PC-3 (cell line): ENCODE data around the gene PDGFC. TPM values are rescaled to one million over a fixed set of nuclear protein-coding genes. Genes with fewer than 3 reads are reported as not detected.

ENCODE experiments used
- ATAC-seq: fragments of 200-7000 bp; cut with Tn5 transposase; 2 replicates; pipeline ENCODE4 v1.9.1; 2020; ENCODE audit warnings: mild to moderate bottlenecking, moderate library complexity
- BruUV-seq: library from RNA; stranded (reverse); fragments of 400-500 nt; replicated peaks from 2 replicates; lab custom pipeline; 2021; lab: Mats Ljungman, UMichigan
- CTCF ChIA-PET: fragments of 300-600 bp; sonication (Branson Sonifier 250); formaldehyde crosslinking; loops from one replicate; lab custom pipeline; 2022; ENCODE audit warnings: antibody characterized with exemption; lab: Charles Lee
- POLR2A ChIA-PET: fragments of 300-600 bp; sonication (Branson Sonifier 250); formaldehyde crosslinking; loops from one replicate; lab custom pipeline; 2022; ENCODE audit warnings: antibody characterized with exemption; ENCODE audit not compliant: unreplicated experiment; lab: Charles Lee
- DNase-seq: peaks from one replicate; pipeline ENCODE4 v3.0.0-alpha.2; 2015
- H2AFZ ChIP-seq: fragments of 300-600 bp; sonication (generic); 2 replicates; pipeline ENCODE4 v1.6.0; 2016; ENCODE audit warnings: antibody characterized with exemption, low read length
- H3F3A ChIP-seq: fragments of 300-600 bp; sonication (generic); one replicate; pipeline ENCODE4 v1.6.0; 2017; ENCODE audit warnings: antibody characterized with exemption, low read length, control low read depth, mild to moderate bottlenecking; ENCODE audit not compliant: unreplicated experiment
- H3K27ac ChIP-seq: fragments of 300-600 bp; sonication (generic); 2 replicates; pipeline ENCODE4 v1.5.1; 2016; ENCODE audit warnings: mild to moderate bottlenecking, low read length
- H3K27me3 ChIP-seq: fragments of 300-600 bp; sonication (generic); 2 replicates; pipeline ENCODE4 v1.6.1; 2016; ENCODE audit warnings: low read length, mixed read lengths
- H3K36me3 ChIP-seq: fragments of 300-600 bp; sonication (generic); 2 replicates; pipeline ENCODE4 v1.6.1; 2016; ENCODE audit warnings: low read depth, mixed run types, low read length, mixed read lengths
- H3K4me1 ChIP-seq: fragments of 300-600 bp; sonication (generic); 2 replicates; pipeline ENCODE4 v1.5.1; 2016; ENCODE audit warnings: low read length; ENCODE audit not compliant: insufficient read depth
- H3K4me2 ChIP-seq: fragments of 300-600 bp; sonication (generic); 2 replicates; pipeline ENCODE4 v1.6.0; 2016; ENCODE audit warnings: low read length
- H3K4me3 ChIP-seq: fragments of 300-600 bp; sonication (generic); 2 replicates; pipeline ENCODE4 v1.5.1; 2016; ENCODE audit warnings: mild to moderate bottlenecking, low read length, mixed read lengths
- H3K79me2 ChIP-seq: fragments of 300-600 bp; sonication (generic); 2 replicates; pipeline ENCODE4 v1.6.1; 2017; ENCODE audit warnings: low read length, mixed read lengths
- H3K9ac ChIP-seq: fragments of 300-600 bp; sonication (generic); 2 replicates; pipeline ENCODE4 v1.6.0; 2016; ENCODE audit warnings: mild to moderate bottlenecking, low read length
- H3K9me2 ChIP-seq: fragments of 300-600 bp; sonication (generic); replicated peaks from 2 replicates; pipeline ENCODE4 v1.6.1; 2016; ENCODE audit warnings: mixed run types, low read length, mixed read lengths
- H3K9me3 ChIP-seq: fragments of 300-600 bp; sonication (generic); 2 replicates; pipeline ENCODE4 v1.6.1; 2016; ENCODE audit warnings: low read length, mixed read lengths
- H4K20me1 ChIP-seq: fragments of 300-600 bp; sonication (generic); 2 replicates; pipeline ENCODE4 v1.6.1; 2016; ENCODE audit warnings: low read length, mixed read lengths
- CTCF ChIP-seq: fragments of 300-600 bp; sonication (generic); conservative IDR thresholded peaks from 2 replicates; pipeline ENCODE4 v1.5.1; 2017; ENCODE audit warnings: antibody characterized with exemption, low read depth, mild to moderate bottlenecking, low read length
- EZH2 ChIP-seq: fragments of 300-600 bp; sonication (generic); IDR thresholded peaks from one replicate; pipeline ENCODE4 v1.6.1; 2017; ENCODE audit warnings: antibody characterized with exemption, mild to moderate bottlenecking, low read length; ENCODE audit not compliant: unreplicated experiment
- EZH2phosphoT487 ChIP-seq: fragments of 300-600 bp; sonication (generic); IDR thresholded peaks from 2 replicates; pipeline ENCODE4 v1.6.1; 2018; ENCODE audit warnings: mild to moderate bottlenecking, antibody characterized with exemption, low read length, borderline replicate concordance
- intact Hi-C: fragments of 100-400 bp; cut with micrococcal nuclease; formaldehyde crosslinking; loops from 2 replicates; pipeline ENCODE4 v1.9.0; 2023
- total RNA-seq: library from RNA; depleted of rRNA; stranded (reverse); fragments of >200 nt; gene quantifications from 2 replicates; pipeline ENCODE4 v1.2.3, GENCODE V29; 2014

PDGFC gene
- total RNA-seq, 1 experiment from 2014 or later = 23.0 TPM

DNA sequence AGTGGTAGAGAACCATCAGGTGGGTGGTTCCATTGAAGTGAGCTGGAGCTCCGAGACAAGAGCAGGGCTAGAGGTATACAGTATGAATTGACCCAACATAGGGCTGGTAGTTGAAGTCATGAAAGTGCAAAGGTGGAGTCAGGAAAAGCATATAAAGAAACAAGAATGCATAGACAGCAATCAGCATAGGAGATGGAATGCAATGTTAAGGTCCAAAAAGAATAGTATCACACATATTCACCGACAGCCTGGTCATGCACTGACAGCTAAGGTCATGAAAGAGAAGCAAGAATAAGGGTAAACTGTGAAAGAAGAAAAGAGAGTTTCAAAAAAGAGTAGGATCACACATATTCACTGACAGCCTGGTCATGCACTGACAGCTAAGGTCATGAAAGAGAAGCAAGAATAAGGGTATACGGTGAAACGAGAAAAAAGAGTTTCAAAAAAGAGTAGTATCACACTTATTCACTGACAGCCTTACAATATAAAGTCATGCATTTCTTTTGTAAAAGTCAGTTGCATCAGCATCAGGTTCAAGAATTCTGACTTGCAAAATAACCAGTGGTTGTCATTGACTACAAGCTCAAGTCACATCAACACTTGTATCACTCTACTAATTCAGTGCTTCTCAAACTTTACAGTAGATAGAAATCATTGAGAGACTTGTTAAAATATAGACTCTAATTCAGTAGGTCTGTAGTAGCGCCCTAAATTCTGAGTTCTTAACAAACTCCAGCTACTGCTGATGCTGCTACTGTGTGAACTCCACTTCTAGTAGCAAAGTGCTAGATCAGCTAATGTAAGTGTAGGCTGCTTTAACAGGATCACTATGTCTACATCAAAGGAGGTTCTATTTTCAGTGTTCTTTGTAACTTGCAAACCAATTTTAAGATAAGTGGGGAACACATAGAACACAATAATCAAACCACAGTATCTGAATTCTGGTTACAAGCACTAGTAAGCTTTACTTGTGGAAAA, 221.9 kb downstream of the PDGFC start:
- Histone ChIP-seq H3K9ac (no peak overlapping the region), H4K20me1 (no peaks in the 10 kb centered on the region), H3K4me1 (peaks cover 23% of the 10 kb centered on the region), H3K36me3 (no peaks in the 10 kb centered on the region), H3K9me2 (no peaks in the 10 kb centered on the region), H3K27me3 (no peaks in the 10 kb centered on the region), H3F3A (no peaks in the 10 kb centered on the region), H2AFZ (no peak overlapping the region), H3K79me2 (no peaks in the 10 kb centered on the region), H3K9me3 (no peaks in the 10 kb centered on the region), H3K4me3 (no peak overlapping the region), H3K27ac (no peak overlapping the region), H3K4me2 (no peak overlapping the region)
- DNase-seq (no peak), ATAC-seq (no peak)
- no peak for TF ChIP-seq EZH2
- TF ChIP-seq EZH2phosphoT487 = no peak
- TF ChIP-seq CTCF = no peak
- intact Hi-C loops = no loop called here
- POLR2A ChIA-PET = no interaction called here
- CTCF ChIA-PET = interaction anchor here (0.6 kb wide), 1 partner anchor 276 kb away, joined by 6 read pairs; no protein-coding TSS in a partner anchor
- no TSS peak for BruUV-seq

GRCh38 chr4:156746111-156746510, 225.5 kb downstream of the PDGFC start:
- Histone ChIP-seq H3K27ac (no peak overlapping the region), H4K20me1 (no peaks in the 10 kb centered on the region), H3K9me3 (no peaks in the 10 kb centered on the region), H3K9me2 (no peaks in the 10 kb centered on the region), H3K36me3 (no peaks in the 10 kb centered on the region), H3K4me1 (peaks cover 8% of the 10 kb centered on the region), H3K9ac (no peak overlapping the region), H3K4me3 (no peak overlapping the region), H3K79me2 (no peaks in the 10 kb centered on the region), H3K4me2 (no peak overlapping the region), H3K27me3 (no peaks in the 10 kb centered on the region), H3F3A (no peaks in the 10 kb centered on the region), H2AFZ (no peak overlapping the region)
- no peak for ATAC-seq
- ChIA-PET CTCF (no interaction called here), POLR2A (no interaction called here)
- intact Hi-C loops = no loop called here
- no peak for TF ChIP-seq CTCF
- no TSS peak for BruUV-seq
- DNase-seq = no peak

- TF ChIP-seq EZH2phosphoT487 = no peak
- no peak for TF ChIP-seq EZH2
- no peak for TF ChIP-seq CTCF
- Histone ChIP-seq H3K27me3 (no peaks in the 10 kb centered on the region), H3K79me2 (no peaks in the 10 kb centered on the region), H3K27ac (no peak overlapping the region), H3K9ac (no peak overlapping the region), H3K9me2 (no peaks in the 10 kb centered on the region), H3K4me2 (no peak overlapping the region), H3K4me3 (no peak overlapping the region), H2AFZ (no peak overlapping the region), H3K36me3 (0 out of 2 replicates have a peak, but pooled peaks cover 2% of the 10 kb centered on the region), H3K4me1 (peaks cover 18% of the 10 kb centered on the region), H3F3A (peaks cover 4% of the 10 kb centered on the region), H3K9me3 (0 out of 2 replicates have a peak, but pooled peaks cover 1% of the 10 kb centered on the region), H4K20me1 (no peaks in the 10 kb centered on the region)
- ChIA-PET POLR2A (no interaction called here), CTCF (no interaction called here)
- intact Hi-C loops = no loop called here
- no TSS peak for BruUV-seq
- ATAC-seq (no peak), DNase-seq (no peak)
Measured at GRCh38 chr4:156738766-156739165, 232.8 kb downstream of the PDGFC start.
